HCEC 1CT (cell line): ENCODE measurements around the gene MMADHC.

Source experiments
- DNase-seq: peaks from one replicate; pipeline ENCODE4 v3.0.0-alpha.2; 2017

MMADHC gene

DNA sequence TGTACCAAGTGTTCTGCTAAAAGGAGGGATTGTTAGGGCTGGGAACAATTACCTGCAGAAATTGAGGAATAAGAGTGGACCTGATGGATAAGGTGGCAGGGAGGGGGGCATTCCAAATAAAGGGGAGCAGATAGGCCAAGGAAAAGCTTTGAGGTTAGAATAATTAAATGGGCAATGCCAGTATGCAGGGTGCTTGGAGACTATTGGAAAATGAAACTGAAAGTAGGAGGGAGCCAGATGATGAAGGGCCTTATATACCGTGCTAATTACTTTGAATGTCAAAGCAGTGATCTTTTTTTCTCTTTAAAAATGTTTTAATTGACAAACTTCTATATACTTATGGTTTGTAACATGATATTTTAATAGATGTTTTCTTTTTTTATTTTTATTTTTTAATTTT, 42.9 kb downstream of the MMADHC start:
- no peak for DNase-seq

DNA sequence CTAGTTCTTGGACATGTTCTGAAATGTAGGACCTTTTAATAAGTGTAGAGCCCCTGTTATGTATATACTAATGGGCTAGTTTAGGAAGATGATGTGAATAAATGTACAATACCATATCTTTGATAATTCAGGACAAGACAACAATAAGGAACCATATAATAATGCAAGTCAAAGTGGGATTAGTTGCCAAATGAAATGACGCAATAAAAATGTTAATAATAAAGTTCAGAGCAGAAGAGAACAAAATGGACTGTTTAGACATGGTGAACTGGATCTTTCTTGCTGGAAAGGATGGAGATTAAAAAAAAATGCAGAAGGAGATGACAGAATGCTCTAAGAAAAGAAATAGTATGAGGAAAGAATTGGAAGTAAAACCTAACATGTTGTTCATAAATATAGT, 43.7 kb downstream of the MMADHC start:
- DNase-seq: no peak

DNA sequence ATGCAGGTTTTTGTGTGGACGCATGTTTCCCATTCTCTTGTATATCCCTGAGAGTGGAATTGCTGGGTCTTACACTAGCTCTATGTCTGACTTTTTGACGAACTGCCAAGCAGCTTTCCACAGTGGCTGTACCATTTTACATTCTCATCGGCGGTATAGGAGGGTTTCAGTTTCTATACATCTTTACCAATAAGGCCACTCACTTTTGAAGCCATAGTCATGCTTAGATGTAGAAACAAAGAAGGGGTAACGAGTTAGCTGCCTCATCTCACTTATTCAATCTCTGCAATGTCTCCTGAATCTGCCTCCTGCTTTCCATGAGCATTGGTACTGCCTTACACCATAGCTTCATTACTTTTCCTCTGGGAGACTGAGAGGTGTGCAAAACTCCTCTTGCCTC, 47.4 kb downstream of the MMADHC start:
- DNase-seq: no peak

DNA sequence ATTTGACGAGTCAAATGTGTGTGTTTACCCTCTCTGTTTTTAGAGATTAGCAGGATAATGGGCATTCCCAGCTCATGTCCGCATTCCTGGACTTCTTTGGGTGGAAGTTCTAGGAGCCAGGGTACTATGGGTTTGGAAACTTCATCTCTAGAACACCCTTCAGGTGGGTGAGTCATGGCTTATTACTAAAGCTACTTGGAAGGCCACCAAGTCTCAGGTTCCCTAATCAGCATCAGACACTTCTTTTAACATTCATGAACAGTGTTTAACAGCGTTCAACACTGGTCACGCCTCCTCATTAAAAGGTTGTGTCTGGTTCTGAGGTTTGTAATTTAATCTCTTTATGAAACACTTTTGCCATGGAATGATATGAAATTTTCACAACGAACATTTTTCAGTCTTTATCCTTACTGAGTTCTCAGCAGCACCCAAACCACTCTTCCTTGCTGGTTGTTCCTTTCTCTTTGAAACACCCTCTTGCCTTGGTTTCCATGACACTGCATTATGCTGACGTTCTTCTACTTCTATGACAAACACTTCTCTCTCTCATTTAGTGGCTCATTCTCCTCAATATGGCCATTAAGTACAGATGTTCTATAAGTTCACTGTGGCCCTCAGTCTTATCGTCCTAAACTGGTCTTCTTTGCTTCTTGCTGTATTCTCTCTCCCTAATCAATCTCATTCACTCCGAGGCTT, 49.3 kb downstream of the MMADHC start:
- DNase-seq: no peak

DNA sequence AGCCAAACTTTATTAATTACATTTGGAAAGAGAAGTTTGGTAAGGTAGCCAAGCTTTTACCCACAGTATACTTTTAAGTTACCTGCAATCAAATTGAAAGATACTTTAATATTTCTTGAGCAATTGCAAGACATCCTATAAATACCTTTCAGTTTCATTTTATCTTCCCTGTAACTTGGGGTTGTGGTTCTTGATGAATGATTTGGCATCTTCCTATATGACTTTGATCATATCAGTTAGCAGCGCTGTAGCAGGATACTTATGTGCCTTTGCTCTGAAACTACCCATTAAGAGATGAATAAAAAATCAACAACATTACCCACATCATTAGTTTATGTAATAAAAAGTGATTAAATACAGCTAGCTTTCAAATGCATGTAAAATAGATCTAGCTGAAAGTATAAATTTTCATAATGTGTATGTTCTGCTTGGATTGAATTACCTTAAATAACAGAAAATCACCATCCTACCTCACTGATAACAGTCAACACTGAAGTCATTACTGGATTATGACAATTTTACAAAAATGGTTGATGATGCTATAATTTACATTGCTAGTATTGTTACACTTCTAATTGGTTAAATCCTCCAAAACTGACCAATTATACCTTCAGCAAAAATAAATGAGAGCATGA, 50.4 kb downstream of the MMADHC start:
- no peak for DNase-seq

DNA sequence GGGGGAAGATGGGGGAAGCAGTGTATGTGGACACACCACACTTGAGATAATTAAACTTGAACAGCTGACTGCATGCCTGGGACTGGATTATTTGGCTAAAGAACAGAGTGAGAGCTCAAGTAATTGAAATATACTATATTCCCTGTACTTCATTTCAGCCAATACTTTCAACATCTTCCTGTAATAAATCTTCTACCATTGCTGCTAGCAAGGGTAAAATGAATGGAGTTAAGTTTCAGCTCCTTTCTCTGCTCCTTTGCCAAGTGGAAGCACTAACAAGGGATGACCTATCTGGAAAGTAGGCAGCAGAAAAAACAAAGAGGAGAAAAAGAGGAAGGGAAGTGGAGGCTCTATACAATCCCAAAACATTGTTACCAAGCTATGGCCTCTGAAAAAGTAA, 50.9 kb downstream of the MMADHC start:
- no peak for DNase-seq

DNA sequence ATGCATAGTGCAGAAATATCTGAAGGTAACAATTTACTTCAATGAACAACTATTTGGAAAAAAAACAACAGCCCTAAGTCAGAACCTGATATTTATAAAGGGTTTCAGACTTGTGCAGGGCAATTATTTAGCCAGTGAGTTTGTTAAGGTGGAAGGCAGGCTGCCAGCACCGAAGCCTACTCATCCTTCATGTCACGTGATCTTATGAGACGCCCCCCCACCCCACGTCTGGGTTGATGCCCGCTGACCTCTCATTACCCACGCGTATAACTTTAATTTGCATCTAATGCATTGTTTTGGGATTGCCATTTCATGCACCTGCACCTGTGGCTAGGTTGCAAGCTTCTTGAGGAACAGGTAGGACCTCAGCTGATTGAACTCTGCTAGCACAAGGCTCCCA, 52.9 kb downstream of the MMADHC start:
- DNase-seq: no peak

DNA sequence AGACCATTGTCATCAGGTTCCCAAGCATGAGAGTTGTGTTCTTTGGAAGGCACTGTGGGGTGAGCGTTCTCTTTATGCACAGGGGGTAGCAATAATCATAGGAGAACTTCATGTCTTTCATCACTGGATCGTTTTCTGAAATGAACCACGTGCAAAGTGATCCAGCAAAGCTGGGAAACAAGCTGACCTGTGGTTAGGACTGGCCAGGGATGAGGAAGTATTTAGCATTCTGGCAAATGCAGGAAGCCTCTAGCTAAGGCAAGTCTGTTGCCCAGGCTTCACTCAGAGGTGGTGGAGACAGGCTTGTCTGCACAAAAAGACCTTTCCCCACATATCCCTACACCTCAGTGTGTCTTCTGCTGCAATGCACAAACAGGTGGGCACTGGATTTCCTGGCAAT, 58.6 kb downstream of the MMADHC start:
- DNase-seq: no peak

DNA sequence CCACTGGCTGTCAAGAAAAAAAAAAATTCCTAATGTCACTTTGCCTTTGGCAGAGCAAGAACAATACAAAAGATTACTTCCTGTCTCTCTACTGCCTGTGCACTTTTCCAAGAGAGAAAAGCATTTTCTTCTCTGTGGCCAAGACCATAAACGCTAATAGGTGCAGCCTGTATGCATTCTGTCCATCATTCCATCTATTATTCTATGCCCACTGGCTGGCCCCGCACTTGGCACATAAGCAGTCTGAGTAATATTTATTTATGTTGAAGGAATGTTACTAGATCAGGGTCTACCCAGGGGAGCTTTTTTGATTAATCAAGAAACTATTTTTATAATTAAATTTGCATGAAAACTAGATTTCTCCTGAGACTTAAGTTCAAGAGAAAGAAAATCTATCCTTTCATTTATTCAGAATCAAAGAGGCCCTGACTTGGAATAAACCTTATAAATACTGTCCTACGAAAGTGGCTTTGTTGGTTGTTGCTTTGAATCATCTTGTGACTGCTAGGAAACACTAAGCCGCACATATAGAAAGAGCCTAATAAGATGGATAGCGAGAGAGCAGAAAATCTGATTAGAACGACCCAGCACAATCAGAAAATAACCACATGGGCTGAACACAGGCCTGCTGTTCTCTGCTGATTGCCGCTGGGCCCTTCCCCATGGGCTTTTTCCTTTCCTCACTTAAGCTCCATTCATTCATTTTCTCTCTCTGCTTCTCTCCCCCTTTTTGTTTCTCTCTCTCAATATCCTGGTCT, 59.4 kb downstream of the MMADHC start:
- DNase-seq: no peak

DNA sequence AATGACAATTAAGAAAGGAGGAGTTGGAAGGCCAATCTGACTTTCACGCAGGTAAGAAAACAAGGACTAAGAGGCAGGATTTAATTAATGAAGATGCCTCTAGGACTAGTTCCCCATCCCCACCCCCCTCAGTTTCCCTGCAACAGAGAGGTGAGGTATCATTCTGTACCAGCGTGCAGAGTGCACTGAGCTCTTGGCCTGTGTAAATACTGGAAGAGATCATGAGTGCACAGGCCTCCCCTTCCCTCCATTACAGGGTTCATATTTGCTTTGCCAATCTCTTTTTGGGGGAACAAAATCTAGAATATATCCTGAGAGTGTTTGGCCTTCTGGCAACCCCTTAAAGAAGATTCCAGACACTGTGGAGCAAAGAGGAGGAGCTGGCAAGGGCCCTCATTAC, 60.9 kb downstream of the MMADHC start:
- no peak for DNase-seq

DNA sequence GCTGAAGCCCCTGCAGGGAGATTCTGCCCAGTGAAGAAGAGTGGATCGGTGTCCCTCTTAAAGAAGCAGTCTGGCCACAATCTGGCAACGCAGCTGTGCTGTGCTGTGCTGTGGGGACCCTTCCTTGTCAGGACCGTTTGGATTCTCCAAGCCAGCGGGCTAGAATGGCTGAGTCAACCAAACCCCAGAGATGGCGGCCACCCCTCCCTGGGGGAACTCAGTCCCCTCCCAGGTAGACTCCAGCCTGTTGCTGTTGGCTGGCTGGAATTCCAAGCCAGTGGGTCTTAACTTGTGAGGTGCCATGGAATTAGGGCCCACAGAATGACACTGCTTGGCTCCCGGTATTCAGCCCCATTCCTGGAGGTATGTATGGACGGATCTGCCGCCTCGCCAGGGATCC, 62.3 kb downstream of the MMADHC start:
- DNase-seq: no peak
